Stomach (tissue), 9 donors: ENCODE data around the gene RASSF6. TPM values are rescaled to one million over a fixed set of nuclear protein-coding genes. Genes with fewer than 3 reads are reported as not detected.

Experiments used
- DNase-seq, 2 donors: peaks; one replicate each; pipeline versions ENCODE4 v3.0.0 to v3.0.0-alpha.2; 2013 to 2019
- H3K27ac ChIP-seq, 5 donors: fragments of 200-600 bp in 4 of 5; sonication (generic) in 4 of 5; one replicate each; pipeline ENCODE4 v1.5.1; 2013 to 2019; ENCODE audit warnings: mild to moderate bottlenecking in 1 of 5, moderate library complexity in 1 of 5
- H3K27me3 ChIP-seq, 3 donors: fragments of 200-600 bp; sonication (generic); one replicate each; pipeline ENCODE4 v1.5.1; 2017 to 2019; ENCODE audit warnings: mixed run types in 1 of 3
- H3K36me3 ChIP-seq, 4 donors: fragments of 200-600 bp; sonication (generic); 1 replicate in 3 of 4; 2 replicates in 1 of 4; pipeline ENCODE4 v1.5.1; 2016 to 2019
- H3K4me1 ChIP-seq, 4 donors: fragments of 200-600 bp; sonication (generic); one replicate each; pipeline ENCODE4 v1.5.1; 2016 to 2019
- H3K4me3 ChIP-seq, 4 donors: fragments of 200-600 bp; sonication (generic) in 3 of 4; one replicate each; pipeline ENCODE4 v1.5.1; 2016 to 2019; ENCODE audit warnings: mild to moderate bottlenecking in 1 of 4
- H3K9me3 ChIP-seq, 4 donors: fragments of 200-600 bp; sonication (generic); one replicate each; pipeline ENCODE4 v1.5.1; 2016 to 2019
- CTCF ChIP-seq, 7 experiments: fragments of 450-650 bp in 4 of 7; fragments of 200-600 bp in 3 of 7; sonication (generic) in 3 of 7; IDR thresholded peaks; one replicate each; pipeline ENCODE4 v1.5.1; 2016 to 2019; ENCODE audit warnings: antibody characterized with exemption in 7 of 7, control low read depth in 2 of 7, mild to moderate bottlenecking in 1 of 7
- EP300 ChIP-seq: sonication (generic); formaldehyde crosslinking; IDR thresholded peaks from one replicate; pipeline ENCODE4 v1.6.1; 2017; ENCODE audit warnings: antibody characterized with exemption
- POLR2A ChIP-seq, 4 donors: fragments of 450-650 bp; IDR thresholded peaks; one replicate each; pipeline ENCODE4 v1.6.1; 2016; ENCODE audit warnings: antibody characterized with exemption in 4 of 4, control low read depth in 2 of 4, mild to moderate bottlenecking in 1 of 4, moderate library complexity in 1 of 4
- POLR2AphosphoS5 ChIP-seq, 3 donors: sonication (generic); formaldehyde crosslinking; IDR thresholded peaks; one replicate each; pipeline ENCODE4 v1.6.1; 2016; ENCODE audit warnings: antibody characterized with exemption in 3 of 3
- WGBS, 5 donors: extraction: QIAGEN DNeasy Blood & Tissue Kit in 3 of 5; methylation state at CpG; one replicate each; pipeline versions ENCODE4 v1.1.5 to v1.1.7; 2013 to 2018; 5-methylcytosine and 5-hydroxymethylcytosine counted together
- intact Hi-C: fragments of 100-400 bp; cut with DNase I; formaldehyde crosslinking; loops from one replicate; pipeline ENCODE4 v1.15.1; 2023; ENCODE audit warnings: low total_unique reads
- polyA plus RNA-seq, 3 donors: library from polyadenylated mRNA; stranded (reverse); fragments of 200-250 nt; gene quantifications; one replicate each; pipeline ENCODE4 v1.2.3, GENCODE V29; 2013
- total RNA-seq, 5 donors: library from RNA; depleted of rRNA; stranded (reverse); fragments of >200 nt; gene quantifications; one replicate each; pipeline versions ENCODE4 v1.1.0 to v1.2.3, GENCODE V29; 2014 to 2016
- donor health status: healthy with polysubstance abuse.
- donor health status: Bipolar disorder and iron deficiency.
- donor health status: healthy.

RASSF6 gene
- total and polyA plus RNA-seq, 8 donors = 5.0 to 51.8 (median 13.5) TPM

- TF ChIP-seq CTCF (IDR thresholded peaks at IDR 0.05) (no peak), EP300 (no peak), POLR2AphosphoS5 (IDR thresholded peaks at IDR 0.05) (no peak), POLR2A (IDR thresholded peaks at IDR 0.05) (no peak)
- H3K27me3 ChIP-seq = no peaks in the 10 kb centered on the region
- intact Hi-C loops = no loop called here
- WGBS, 5 donors = 84 to 93% (median 88%) methylated on average over 3 of the region's 3 CpGs
- no peaks in the 10 kb centered on the region for H3K9me3 ChIP-seq
- no peak for DNase-seq
- H3K4me3 ChIP-seq = no peak overlapping the region
- no peaks in the 10 kb centered on the region for H3K4me1 ChIP-seq
- no peaks in the 10 kb centered on the region for H3K36me3 ChIP-seq
- no peak overlapping the region for H3K27ac ChIP-seq
These were observed 79.4 kb downstream of the RASSF6 start for GRCh38 chr4:73540826-73541225.

GRCh38 chr4:73539386-73539785 is 80.8 kb downstream of the RASSF6 start:
- Histone ChIP-seq H3K4me3 (no peak overlapping the region), H3K9me3 (no peaks in the 10 kb centered on the region), H3K27ac (no peak overlapping the region), H3K4me1 (no peaks in the 10 kb centered on the region), H3K27me3 (no peaks in the 10 kb centered on the region), H3K36me3 (no peaks in the 10 kb centered on the region)
- TF ChIP-seq EP300 (no peak), POLR2A (IDR thresholded peaks at IDR 0.05) (no peak), CTCF (IDR thresholded peaks at IDR 0.05) (no peak), POLR2AphosphoS5 (IDR thresholded peaks at IDR 0.05) (no peak)
- WGBS, 5 donors = 26 to 48% (median 32%) methylated on average over 4 of the region's 4 CpGs
- no peak for DNase-seq
- intact Hi-C loops = no loop called here

- intact Hi-C loops = no loop called here
- H3K27ac ChIP-seq = no peak overlapping the region
- no peaks in the 10 kb centered on the region for H3K4me1 ChIP-seq
- H3K27me3 ChIP-seq = no peaks in the 10 kb centered on the region
- H3K4me3 ChIP-seq = no peak overlapping the region
- H3K36me3 ChIP-seq = no peaks in the 10 kb centered on the region
- DNase-seq = no peak
- WGBS, 5 donors = 77 to 94% (median 82%) methylated on average over 2 of the region's 2 CpGs
- TF ChIP-seq POLR2A (IDR thresholded peaks at IDR 0.05) = no peak
- H3K9me3 ChIP-seq = no peaks in the 10 kb centered on the region
These were observed 82.1 kb downstream of the RASSF6 start for GRCh38 chr4:73538162-73538561.

GRCh38 chr4:73533515-73534422 is 86.5 kb downstream of the RASSF6 start:
- no peak overlapping the region for H3K4me3 ChIP-seq
- H3K36me3 ChIP-seq = no peaks in the 10 kb centered on the region
- peak in 1 of 2 donors; percentile 39 for DNase-seq
- WGBS, 5 donors = 73 to 87% (median 75%) methylated on average over 2 of the region's 2 CpGs
- no peaks in the 10 kb centered on the region for H3K4me1 ChIP-seq
- H3K27me3 ChIP-seq = no peaks in the 10 kb centered on the region
- H3K9me3 ChIP-seq = no peaks in the 10 kb centered on the region
- H3K27ac ChIP-seq = no peak overlapping the region
- no peak for TF ChIP-seq EP300
- no peak for TF ChIP-seq CTCF (IDR thresholded peaks at IDR 0.05)
- intact Hi-C loops = no loop called here

- no peaks in the 10 kb centered on the region for H3K36me3 ChIP-seq
- intact Hi-C loops = no loop called here
- no peak for DNase-seq
- no peak overlapping the region for H3K27ac ChIP-seq
- no peak for TF ChIP-seq POLR2A (IDR thresholded peaks at IDR 0.05)
- TF ChIP-seq POLR2AphosphoS5 (IDR thresholded peaks at IDR 0.05) = no peak
- no peak for TF ChIP-seq EP300
- no peak for TF ChIP-seq CTCF (IDR thresholded peaks at IDR 0.05)
- no peak overlapping the region for H3K4me3 ChIP-seq
- H3K4me1 ChIP-seq = no peaks in the 10 kb centered on the region
- WGBS, 5 donors = 86 to 95% (median 93%) methylated on average over 2 of the region's 2 CpGs
- no peaks in the 10 kb centered on the region for H3K9me3 ChIP-seq
- no peaks in the 10 kb centered on the region for H3K27me3 ChIP-seq
These were observed 92.1 kb downstream of the RASSF6 start for GRCh38 chr4:73528171-73528570.
